HCT116 (cell line): ENCODE results near the gene DPH1.

Experiments
- CTCF ChIP-seq, 3 experiments: fragments of 200-600 bp in 1 of 3; sonication (generic) in 1 of 3; IDR thresholded peaks in 2 of 3; conservative IDR thresholded peaks in 1 of 3; 2 replicates each; pipeline ENCODE4 v1.5.1; 2012 to 2017; ENCODE audit warnings: low read depth in 2 of 3, low read length in 2 of 3, antibody characterized with exemption in 1 of 3, borderline replicate concordance in 1 of 3, control low read depth in 1 of 3, mild to moderate bottlenecking in 1 of 3, mixed read lengths in 1 of 3, mixed run types in 1 of 3, moderate library complexity in 1 of 3; ENCODE audit not compliant: insufficient read depth in 1 of 3
- EZH2 ChIP-seq: fragments of 200-600 bp; sonication (generic); IDR thresholded peaks from 2 replicates; pipeline ENCODE4 v1.6.1; 2017; ENCODE audit warnings: antibody characterized with exemption, mixed run types
- JUND ChIP-seq: IDR thresholded peaks from 2 replicates; pipeline ENCODE4 v1.6.1; 2012
- POLR2A ChIP-seq: IDR thresholded peaks from 2 replicates; pipeline ENCODE4 v1.7.0; 2011; ENCODE audit warnings: borderline replicate concordance; ENCODE audit not compliant: insufficient read depth, insufficient read length; ENCODE audit errors: extremely low read depth
- RAD21 ChIP-seq: IDR thresholded peaks from 2 replicates; pipeline ENCODE4 v1.6.1; 2012; ENCODE audit warnings: low read depth, mild to moderate bottlenecking
- YY1 ChIP-seq: IDR thresholded peaks from 2 replicates; pipeline ENCODE4 v1.6.1; 2011; ENCODE audit warnings: low read length, low read depth, moderate library complexity, mild to moderate bottlenecking; ENCODE audit not compliant: insufficient replicate concordance; ENCODE audit errors: extremely low read depth
- ZFX ChIP-seq: fragments of 450-650 bp; IDR thresholded peaks from 2 replicates; pipeline ENCODE4 v1.6.1; 2017
- TF ChIP-seq, protein P1 (sequence below): IDR thresholded peaks from 2 replicates; pipeline ENCODE4 v1.6.1; 2012; ENCODE audit warnings: low read depth
- TF ChIP-seq, protein P2 (sequence below): IDR thresholded peaks from 2 replicates; pipeline ENCODE4 v1.6.1; 2012

GRCh38 chr17:2023692-2024571 is 6.0 kb upstream of the DPH1 start:
- TF ChIP-seq EZH2 (no peak), CTCF (IDR thresholded peaks at IDR 0.05 in 2 of 3, conservative IDR thresholded peaks at IDR 0.05 in 1 of 3; ENCODE audit: borderline replicate concordance in 1 of 3, insufficient read depth in 1 of 3, low read depth in 2 of 3, low read length in 2 of 3) (no peak), ZFX (peak; percentile 22; the same call in 1 of the 2 replicates), RAD21 (no peak), JUND (no peak), POLR2A (no peak), YY1 (no peak)
- TF ChIP-seq, protein P1, sequence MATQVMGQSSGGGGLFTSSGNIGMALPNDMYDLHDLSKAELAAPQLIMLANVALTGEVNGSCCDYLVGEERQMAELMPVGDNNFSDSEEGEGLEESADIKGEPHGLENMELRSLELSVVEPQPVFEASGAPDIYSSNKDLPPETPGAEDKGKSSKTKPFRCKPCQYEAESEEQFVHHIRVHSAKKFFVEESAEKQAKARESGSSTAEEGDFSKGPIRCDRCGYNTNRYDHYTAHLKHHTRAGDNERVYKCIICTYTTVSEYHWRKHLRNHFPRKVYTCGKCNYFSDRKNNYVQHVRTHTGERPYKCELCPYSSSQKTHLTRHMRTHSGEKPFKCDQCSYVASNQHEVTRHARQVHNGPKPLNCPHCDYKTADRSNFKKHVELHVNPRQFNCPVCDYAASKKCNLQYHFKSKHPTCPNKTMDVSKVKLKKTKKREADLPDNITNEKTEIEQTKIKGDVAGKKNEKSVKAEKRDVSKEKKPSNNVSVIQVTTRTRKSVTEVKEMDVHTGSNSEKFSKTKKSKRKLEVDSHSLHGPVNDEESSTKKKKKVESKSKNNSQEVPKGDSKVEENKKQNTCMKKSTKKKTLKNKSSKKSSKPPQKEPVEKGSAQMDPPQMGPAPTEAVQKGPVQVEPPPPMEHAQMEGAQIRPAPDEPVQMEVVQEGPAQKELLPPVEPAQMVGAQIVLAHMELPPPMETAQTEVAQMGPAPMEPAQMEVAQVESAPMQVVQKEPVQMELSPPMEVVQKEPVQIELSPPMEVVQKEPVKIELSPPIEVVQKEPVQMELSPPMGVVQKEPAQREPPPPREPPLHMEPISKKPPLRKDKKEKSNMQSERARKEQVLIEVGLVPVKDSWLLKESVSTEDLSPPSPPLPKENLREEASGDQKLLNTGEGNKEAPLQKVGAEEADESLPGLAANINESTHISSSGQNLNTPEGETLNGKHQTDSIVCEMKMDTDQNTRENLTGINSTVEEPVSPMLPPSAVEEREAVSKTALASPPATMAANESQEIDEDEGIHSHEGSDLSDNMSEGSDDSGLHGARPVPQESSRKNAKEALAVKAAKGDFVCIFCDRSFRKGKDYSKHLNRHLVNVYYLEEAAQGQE, result no peak
- TF ChIP-seq, protein P2, sequence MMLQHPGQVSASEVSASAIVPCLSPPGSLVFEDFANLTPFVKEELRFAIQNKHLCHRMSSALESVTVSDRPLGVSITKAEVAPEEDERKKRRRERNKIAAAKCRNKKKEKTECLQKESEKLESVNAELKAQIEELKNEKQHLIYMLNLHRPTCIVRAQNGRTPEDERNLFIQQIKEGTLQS, result no peak
